Embryonic facial prominence (tissue), 1 donor: ENCODE results near the gene NME7.
A peak's percentile ranks its signal among the peaks of the same experiment; 100 is the strongest.

Experiments used
- DNase-seq: peaks from one replicate; pipeline ENCODE4 v3.0.0-alpha.2; 2016; ENCODE audit errors: extremely low spot score

The NME7 gene

DNA sequence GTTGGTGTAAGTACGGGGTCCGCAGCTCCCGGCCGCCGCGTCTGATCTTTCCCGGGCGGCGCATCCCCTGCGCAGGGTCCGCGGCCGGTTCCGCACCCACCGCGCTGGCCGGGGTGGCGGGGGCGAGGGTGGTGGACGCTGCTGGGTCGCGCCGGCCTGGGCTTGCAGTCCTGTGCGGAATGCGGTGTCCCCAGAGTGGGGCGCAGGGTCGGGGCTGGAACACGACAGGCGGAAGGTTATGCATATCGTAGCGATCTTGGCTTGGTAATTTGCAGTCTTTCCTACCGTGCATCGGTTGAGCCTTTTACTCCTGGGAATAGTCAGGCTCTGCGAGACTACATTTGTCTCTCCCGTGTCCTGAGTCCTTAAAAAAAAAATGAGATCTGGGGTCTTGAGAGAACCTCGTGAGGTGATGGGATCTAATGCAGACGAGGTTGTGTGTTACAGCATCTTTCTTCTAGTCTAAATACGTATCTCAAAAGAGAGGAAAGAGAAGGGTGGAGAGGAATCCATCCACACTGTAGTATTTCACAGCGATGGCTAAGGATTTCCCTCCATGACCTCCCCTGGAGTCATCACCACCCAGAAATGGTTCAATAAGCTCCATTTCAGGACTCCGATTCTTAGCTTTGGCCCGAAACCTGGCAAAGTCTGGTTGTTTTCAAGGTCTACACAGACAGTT lies 260.5 kb downstream of the NME7 start:
- no peak for DNase-seq

DNA sequence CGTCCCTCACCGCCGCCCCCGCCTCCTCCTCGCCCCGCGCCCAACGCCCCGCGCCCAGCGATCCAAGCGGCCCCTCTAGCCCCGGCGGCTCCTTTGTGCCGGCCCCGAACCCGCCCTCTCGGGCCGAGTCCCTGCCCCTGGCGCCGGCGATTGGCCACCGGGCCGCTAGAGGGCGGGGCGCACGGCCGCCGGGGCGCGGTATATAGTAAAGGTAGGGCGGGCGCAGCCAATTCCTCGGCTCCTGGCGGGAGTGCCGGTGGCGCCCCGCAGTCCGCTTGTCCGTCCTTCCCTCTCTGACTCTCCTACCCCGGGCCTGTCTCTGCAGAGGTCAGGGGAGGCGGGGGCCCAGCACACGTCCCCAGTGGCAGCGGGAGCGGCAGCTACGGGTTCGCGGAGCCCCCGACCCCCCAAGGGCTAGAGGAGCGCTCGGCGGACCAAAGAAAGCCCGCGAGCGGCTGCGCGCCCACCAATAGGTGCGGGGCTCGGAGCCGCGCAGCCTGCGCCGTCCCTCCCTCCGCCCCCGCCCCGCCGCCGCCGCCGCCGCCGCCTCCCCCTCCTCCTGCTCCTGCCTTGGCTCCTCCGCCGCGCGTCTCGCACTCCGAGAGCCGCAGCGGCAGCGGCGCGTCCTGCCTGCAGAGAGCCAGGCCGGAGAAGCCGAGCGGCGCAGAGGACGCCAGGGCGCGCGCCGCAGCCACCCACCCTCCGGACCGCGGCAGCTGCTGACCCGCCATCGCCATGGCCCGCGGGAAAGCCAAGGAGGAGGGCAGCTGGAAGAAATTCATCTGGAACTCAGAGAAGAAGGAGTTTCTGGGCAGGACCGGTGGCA lies 261.3 kb downstream of the NME7 start, which contains the start of gene ATP1B1:
Gene ATP1B1 (plus strand): TSS at position 596 of the 826 bp plus-strand sequence. CDS start 140 bp downstream, at position 736.
- DNase-seq = peak; percentile 37

DNA sequence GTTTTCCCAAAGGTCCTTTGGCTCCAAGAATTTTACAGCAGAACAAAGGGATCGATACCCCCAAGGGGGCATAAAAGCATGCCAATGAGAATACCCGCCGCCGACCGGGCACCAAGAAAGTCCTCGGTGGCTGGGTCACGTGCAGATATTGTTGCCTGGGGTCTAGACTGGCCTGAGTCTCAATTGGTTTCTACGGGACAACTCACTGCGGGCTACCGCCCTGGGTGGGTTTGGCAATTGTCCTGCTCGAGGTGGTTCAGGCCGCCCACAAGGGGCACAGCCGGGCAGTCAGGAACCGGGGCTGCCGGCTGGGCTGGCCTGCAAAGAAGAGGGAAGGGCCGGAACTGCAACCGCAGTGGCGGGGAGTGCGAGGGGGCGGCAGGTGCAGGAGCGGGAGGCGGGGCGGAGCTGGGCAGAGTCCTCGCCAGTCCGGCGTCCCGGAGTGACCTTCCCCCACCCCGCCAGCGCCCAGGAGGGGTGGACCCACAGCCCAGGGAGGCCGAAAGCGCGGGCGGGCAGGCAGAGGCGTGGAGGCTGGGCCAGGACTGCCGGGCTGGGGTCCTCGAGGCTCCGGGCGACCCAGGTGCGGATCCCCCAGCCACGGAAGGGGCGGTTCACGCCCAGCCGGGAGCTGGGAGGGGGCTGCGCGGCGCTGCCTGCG lies 262.0 kb downstream of the NME7 start:
- no peak for DNase-seq

DNA sequence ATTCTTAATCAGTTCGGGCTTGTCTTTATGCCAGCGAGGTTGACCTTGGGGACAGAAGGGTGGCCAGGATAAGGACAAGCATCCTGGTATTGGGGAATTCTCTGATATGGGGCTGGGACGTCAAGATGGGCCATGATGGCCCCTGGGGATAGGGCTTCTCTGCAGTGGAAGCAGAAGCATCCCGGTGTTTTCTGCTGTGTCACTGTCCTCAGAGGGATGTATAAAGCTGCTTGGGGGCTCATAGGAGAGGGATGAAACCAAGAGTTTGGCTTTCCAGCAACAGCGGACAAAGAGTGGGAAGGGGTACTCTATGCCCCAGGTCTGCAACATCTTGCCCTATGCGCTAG lies 262.5 kb downstream of the NME7 start:
- no peak for DNase-seq

DNA sequence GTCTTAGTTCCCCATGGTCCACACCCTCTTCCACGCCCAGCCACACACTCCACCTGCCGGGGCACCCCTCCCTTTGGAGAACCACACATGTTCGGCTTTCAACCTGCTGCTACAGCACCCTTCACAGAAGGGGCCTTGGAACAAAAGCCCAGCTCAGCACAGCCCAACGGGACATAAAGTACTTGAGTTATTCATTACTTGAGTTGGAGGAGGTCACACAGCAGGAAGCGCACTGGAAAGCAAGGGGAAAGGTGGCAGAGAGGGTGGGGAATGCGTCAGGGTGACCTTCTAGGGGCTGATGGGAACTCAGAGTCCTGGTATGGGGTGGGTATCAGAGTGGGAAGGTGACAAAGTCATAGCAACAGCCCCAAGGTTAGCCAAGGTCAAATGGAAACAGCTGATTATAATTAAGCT lies 264.1 kb downstream of the NME7 start:
- DNase-seq = no peak

DNA sequence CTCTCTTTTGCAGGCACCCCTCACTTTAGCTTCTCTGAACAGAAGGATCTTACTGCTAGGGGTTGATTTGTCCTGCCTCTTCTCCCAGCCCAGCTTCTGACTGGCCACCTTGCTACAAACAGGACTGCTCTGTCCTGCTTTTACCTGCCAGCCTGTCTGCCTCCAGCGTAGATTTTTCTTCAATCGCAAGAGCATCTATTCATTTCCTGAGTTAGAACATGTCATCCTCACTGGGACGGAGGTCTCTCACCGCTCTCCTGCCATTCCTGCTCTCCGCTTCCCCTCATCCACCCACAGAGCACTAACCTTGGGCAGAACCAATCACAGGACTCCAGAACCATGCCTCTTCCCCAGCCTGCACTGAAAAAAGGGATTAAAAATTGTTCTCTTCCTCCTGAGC lies 264.6 kb downstream of the NME7 start:
- no peak for DNase-seq

DNA sequence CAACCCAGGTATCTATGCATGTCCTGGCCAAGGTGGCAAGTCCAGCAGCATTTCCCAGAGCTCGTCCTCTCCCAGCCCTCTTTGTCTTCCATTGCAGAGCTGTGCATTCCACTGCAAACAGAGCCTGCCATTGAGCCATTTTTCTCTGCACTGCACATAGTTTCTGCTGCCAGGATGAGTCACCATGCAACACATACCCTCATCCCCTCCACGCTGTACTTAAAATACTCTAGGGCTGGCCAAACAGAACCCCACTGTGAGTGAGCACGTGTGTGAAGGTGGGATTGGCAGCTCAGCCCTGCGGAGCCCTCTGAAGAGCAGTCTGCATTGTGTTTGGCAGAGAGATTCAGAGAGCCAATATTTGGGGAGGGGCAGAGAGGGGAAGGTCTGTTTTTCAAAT lies 265.0 kb downstream of the NME7 start:
- DNase-seq = no peak

DNA sequence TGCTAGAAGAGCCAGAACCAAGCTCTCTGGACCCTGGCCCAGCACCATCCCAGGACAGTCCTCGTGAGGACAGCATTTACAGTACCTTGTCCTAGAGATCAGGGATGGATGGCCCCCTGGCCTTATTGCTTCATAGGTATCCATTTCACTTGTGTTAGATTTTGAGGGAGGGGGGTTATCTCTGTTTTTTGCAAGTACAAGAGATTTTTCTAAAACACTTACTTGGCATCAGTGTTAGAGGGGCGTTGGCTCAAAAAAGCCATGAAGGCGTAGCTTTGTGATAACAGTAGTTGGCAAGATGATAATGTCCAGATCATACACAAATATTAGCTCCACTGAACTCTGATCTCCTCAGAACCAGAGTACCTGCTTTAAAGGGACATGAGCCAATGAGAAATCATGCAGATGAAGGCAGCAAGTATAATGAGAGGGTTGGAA lies 266.9 kb downstream of the NME7 start:
- DNase-seq = no peak

DNA sequence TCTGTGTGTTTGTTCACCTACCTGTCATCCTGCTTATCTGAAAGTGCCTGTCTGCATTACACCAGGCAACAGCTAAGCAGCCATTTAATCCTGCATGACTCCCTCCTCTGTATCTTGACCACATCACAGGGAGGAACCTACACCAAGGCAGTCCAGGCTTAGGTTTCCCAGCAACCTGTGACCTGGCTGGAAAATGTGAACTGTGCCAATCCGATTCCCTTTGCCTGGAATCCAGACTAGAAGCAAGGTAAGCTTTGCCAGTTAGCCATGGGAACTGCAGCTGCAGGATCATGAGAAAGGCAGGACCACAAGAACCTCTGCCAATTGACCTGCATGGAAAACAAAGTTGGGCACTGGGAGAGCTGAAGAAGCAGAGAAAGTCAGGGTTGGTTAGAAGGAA lies 267.4 kb downstream of the NME7 start:
- DNase-seq = no peak

DNA sequence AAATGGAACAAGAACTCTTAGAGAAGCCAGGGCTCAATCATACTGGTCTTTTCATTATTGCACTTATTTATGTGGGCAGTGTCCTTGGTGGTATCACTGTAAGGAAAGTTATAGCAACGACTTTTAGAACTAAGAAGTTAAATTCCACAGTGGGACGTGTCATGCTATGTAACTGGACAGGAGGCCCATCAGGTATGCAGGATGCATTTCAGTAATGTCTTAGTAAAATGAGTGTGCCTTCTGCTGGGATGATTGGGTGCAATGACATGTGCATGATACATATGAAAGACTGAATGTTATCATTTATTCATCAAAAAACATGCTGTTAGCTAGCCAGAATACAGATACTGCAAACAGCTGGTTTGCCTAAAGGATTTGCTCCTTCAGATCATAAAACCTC lies 268.0 kb downstream of the NME7 start:
- no peak for DNase-seq

DNA sequence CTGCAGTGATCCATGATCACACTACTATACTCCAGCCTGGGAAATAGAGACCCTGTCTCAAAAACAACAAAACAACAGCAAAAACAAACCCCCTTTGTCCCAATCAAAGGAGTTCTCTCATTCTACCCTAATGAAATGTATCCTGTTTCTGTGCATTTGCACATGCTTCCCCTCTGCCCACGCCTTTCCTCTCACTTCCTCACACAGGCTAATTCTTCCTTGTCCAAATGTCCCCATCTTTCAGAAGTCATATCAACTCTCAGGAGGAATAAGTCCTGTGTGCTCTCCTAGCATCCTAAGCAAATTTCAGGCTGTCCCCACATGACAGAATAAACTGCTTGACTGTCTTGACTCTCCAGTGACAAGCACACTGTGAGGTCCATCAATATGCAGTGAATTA lies 269.2 kb downstream of the NME7 start:
- DNase-seq = no peak

DNA sequence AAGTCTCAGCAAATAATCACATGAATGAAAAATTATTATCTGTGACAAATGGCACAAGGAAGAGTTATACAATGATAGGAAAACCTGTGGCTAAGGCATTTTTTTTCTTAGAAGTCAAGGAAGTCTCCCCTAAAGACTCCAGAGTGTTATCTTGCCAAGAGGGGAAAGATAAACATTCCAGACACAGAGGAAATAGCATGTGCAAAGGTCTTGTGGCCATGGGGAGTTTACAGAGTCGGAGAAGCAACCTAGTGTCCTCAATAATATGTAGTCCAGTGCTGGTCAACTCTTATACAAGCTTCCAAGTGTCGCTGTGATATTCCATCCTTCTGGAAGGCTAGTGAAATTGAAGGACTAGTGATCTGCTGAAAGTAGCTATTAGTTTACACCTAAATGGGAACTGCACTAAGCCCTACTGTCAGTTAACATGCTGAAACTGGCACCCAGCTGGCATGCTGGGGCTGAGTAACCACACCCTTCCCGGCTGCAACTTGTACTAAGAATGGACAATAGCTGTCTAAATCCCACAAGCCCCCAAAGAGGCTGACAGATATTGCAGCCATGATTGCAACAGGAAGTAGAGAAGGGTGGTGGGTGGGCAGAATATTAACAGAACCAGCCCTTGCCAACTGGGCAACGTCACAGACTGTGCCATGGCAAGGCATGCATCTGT lies 272.6 kb downstream of the NME7 start:
- no peak for DNase-seq

DNA sequence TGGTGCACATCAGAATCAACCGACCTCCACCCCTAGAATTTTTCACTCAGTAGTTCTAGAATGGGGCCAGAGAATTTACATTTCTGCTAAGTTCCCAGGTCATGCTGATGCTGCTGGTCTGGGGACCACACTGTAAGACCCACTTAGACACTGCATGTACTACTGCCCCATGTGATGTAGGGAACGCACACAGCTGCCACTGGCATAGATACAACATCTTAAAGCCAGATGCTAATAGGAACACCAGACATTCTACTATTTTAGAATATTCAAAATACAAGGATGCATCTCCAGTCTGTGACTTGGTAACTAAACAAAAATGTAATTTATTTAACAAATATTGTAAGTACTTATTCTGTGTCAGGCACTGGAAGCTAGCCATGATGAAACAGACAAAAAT lies 275.2 kb downstream of the NME7 start:
- no peak for DNase-seq

DNA sequence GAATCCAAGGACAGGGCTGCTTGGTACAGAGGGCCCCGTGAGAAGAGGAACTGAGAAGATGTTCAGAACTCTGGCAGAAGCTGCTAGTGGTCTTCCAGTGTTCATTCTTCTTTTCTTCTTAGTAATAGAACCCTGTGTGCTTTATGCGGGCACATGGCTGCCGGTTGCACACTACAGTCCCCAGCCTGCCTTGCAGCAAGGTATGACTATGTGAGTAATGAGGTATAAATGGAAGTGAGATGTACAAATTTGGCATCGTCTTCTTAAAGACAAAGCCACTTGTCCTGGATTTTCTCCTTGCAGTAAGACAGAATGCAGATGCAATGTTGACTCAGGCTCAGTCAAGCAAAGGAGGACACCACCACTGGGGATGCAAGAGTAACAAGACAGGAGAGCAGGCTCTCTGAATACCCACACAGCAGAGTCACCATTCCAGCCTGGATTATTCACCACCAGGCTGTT lies 276.1 kb downstream of the NME7 start:
- DNase-seq = no peak

DNA sequence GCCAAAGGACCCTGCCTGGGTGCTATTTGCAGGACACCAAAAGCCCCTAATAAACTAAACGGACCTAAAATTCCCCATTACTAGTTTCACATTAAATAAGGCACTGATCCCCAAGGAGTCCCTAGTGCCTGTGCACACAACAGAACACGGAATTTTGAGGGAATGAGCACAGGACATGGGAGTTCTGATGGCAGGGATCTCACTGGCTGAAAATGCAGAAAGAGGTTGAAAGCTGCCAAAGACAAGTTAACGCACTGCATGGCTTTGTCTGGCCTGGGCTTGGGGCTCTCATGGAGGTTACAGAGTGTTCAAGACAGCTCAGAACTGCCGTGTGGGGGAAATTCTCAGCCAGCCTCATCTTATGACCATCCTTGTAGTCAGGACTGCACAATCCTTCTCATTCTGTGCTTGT lies 276.7 kb downstream of the NME7 start:
- no peak for DNase-seq

DNA sequence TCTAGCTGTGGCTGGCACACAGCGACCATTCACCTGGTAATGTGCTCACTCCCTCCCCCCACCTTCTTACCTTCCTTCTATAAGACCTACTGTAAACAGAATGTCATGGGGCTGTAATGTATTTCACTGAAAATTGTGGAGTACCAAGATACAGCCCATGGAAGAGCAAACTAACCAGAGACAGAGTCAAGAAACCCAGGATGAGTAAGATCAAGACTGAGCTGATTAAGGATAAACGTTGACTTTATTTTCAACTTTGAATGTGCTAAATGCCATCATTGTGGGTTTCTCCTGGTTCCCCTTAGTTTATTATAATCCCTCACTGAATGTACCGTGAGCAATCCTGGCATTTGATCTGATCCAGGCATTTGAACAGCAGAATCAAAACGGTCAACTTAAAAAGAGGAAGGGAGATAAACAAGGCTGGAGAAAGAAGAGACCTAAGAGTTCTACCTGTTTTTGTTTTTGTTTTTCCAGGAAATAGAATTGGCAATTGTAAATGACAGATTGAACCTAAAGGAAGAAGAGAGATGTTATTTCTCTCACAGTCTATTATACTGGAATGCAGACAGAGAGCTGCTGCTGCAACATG lies 277.2 kb downstream of the NME7 start:
- DNase-seq = no peak

DNA sequence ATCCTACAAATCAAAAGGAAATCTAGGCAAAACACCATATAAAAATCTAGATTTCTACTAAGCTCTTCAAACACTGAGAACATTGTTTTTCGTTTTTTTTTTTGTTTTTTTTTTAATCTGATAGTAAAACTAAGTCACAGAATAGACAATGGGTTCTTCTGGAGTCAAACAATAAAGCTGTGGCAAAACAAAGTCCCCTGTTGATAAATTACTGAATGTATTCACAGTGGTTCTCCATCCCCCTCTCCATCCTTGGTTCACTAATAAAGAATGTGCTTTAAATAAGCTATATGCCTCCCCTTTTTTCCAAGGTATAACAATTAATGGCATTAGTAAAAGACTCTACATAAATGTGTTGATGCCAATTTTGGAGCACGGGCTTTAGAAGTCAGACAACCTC lies 277.8 kb downstream of the NME7 start:
- no peak for DNase-seq

DNA sequence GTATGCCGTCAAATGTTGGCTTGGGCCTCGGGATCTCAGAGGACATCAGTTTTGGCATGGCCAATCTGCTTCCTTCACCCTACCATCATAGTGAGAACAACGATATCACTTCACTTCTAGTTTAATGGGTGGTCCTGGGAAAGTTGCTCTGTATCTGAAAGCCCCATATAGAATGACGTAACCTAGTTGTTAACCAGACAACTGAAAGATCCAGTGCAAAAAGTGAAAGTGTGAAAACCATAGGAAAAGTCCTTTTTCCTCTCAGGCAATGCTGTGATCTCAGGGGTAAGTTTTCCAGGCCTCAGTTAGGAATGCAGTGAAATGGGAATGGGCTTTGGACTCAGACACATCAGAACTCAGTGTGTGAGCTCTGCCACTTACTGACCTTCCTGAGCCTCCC lies 279.7 kb downstream of the NME7 start:
- DNase-seq = no peak

DNA sequence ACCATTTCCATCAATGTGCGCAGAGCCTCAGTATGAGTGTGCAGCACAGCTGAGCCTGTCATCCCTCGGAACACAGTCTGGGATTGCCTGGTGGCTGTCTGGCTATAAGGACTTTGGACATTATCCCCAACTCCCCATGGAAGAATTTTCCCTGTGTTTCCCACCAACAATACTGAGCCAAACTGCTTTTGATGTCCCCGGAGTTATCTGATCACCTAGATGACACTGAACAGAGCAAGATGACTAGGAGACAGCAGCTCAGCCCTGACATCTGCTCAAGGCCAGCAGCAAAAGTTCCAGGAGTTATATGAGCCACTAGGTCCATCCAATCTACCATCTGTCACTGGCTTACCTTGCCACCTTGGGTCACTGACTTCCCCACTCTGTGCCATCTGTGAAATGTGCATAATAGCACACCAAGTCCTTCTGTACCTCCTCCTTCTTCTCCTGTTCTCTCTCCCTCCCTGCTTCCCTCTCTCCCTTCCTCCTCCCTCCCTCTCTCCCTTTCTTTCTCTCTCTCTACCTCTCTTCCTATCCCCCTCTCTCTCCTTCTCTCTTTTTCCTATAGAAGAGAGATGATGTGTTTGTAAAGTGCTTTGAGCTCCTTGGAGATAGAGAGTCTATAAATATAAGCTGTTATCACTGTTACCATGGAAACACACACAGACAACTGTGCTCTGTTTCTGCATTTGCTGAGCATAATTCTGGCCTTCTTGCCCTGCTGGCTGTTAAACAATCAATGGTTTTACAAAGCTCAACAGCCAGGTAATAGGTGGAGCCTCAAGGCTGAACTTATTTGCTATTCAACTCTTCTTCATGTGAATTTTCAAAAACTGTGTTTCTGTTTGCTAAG lies 280.8 kb downstream of the NME7 start:
- peak; percentile 29 for DNase-seq

DNA sequence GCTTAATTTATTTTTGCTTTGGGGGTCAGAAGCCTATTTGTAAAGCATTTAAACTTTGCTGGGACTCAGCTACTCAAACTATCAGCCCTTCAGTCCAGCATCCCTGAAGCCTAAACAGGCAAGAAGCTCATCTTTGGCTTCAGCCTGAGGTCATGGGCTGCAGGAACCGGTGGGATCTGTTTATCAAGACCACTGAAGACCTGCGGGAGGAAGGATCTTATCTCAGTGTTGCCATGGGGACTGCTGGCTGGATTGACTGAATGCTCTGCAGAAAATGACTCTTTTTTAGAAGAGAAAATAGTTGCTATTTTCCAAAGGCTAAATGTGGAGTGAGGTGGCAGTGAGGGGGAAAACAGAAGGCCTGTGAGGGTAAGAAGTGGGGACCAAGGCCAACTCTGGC lies 281.7 kb downstream of the NME7 start:
- no peak for DNase-seq
